IMR-90 (cell line): Measurements from ENCODE around the gene HPSE. TPM values are rescaled to one million over a fixed set of nuclear protein-coding genes. Genes with fewer than 3 reads are reported as not detected.

ENCODE experiments used
- ATAC-seq: fragments of 200-7000 bp; cut with Tn5 transposase; 2 replicates; pipeline ENCODE4 v1.9.1; 2020; ENCODE audit warnings: low read depth, mild to moderate bottlenecking, moderate library complexity
- BruUV-seq: library from RNA; stranded (reverse); fragments of 400-500 nt; replicated peaks from 2 replicates; lab custom pipeline; 2021; lab: Mats Ljungman, UMichigan
- CTCF ChIA-PET: fragments of 300-600 bp; formaldehyde crosslinking; extraction: SDS; loops from one replicate; lab custom pipeline; 2021; ENCODE audit warnings: antibody characterized with exemption; lab: Yijun Ruan, JAX
- POLR2A ChIA-PET: fragments of 300-600 bp; sonication (Branson Sonifier 250); formaldehyde crosslinking; loops from one replicate; lab custom pipeline; 2022; ENCODE audit warnings: antibody characterized with exemption; ENCODE audit not compliant: unreplicated experiment; lab: Charles Lee
- DNase-seq: peaks from one replicate; pipeline ENCODE4 v3.0.0; 2013
- H2AFZ ChIP-seq: replicated peaks from 2 replicates; pipeline ENCODE3; 2013; ENCODE audit warnings: low read length, mild to moderate bottlenecking; ENCODE audit not compliant: poor library complexity
- H2AK5ac ChIP-seq: 2 replicates; pipeline ENCODE4 v1.6.1; 2013; ENCODE audit warnings: low read depth, low read length, inconsistent platforms
- H2AK9ac ChIP-seq: replicated peaks from 2 replicates; pipeline ENCODE3; 2013; ENCODE audit warnings: mild to moderate bottlenecking, low read depth, low read length, moderate library complexity; ENCODE audit not compliant: poor library complexity
- H2BK120ac ChIP-seq: 2 replicates; pipeline ENCODE4 v1.6.1; 2013; ENCODE audit warnings: low read depth, low read length, inconsistent platforms
- H2BK15ac ChIP-seq: 3 replicates; pipeline ENCODE4 v1.6.1; 2013; ENCODE audit warnings: low read depth, low read length, inconsistent platforms
- H2BK20ac ChIP-seq: 2 replicates; pipeline ENCODE4 v1.6.1; 2013; ENCODE audit warnings: low read depth, mild to moderate bottlenecking, inconsistent platforms, low read length, moderate library complexity
- H2BK5ac ChIP-seq: 2 replicates; pipeline ENCODE4 v1.6.1; 2013; ENCODE audit warnings: mild to moderate bottlenecking, low read depth, low read length, inconsistent platforms; ENCODE audit not compliant: poor library complexity, severe bottlenecking
- H3K14ac ChIP-seq: replicated peaks from 2 replicates; pipeline ENCODE4 v1.6.1; 2013; ENCODE audit warnings: low read depth, low read length, inconsistent platforms
- H3K18ac ChIP-seq: 2 replicates; pipeline ENCODE4 v1.6.1; 2013; ENCODE audit warnings: low read depth, low read length, control low read depth
- H3K23ac ChIP-seq: 2 replicates; pipeline ENCODE4 v1.6.1; 2013; ENCODE audit warnings: low read depth, low read length, inconsistent platforms
- H3K27ac ChIP-seq: 2 replicates; pipeline ENCODE4 v1.5.1; 2013; ENCODE audit warnings: mild to moderate bottlenecking, control low read depth, low read length; ENCODE audit not compliant: insufficient read depth
- H3K27me3 ChIP-seq: 2 replicates; pipeline ENCODE4 v1.6.1; 2013; ENCODE audit warnings: low read length; ENCODE audit not compliant: control insufficient read depth, insufficient read depth
- H3K36me3 ChIP-seq: 2 replicates; pipeline ENCODE4 v1.6.1; 2013; ENCODE audit warnings: low read length, mixed read lengths; ENCODE audit not compliant: control insufficient read depth, insufficient read depth
- H3K4ac ChIP-seq: 2 replicates; pipeline ENCODE4 v1.6.1; 2013; ENCODE audit warnings: low read depth, low read length, inconsistent platforms
- H3K4me1 ChIP-seq: 2 replicates; pipeline ENCODE4 v1.6.1; 2013; ENCODE audit warnings: low read length, mixed read lengths; ENCODE audit not compliant: control insufficient read depth, insufficient read depth
- H3K4me2 ChIP-seq: 2 replicates; pipeline ENCODE4 v1.6.1; 2013; ENCODE audit warnings: low read depth, mild to moderate bottlenecking, control low read depth, low read length, moderate library complexity
- H3K4me3 ChIP-seq: 2 replicates; pipeline ENCODE4 v1.5.1; 2013; ENCODE audit warnings: low read depth, mild to moderate bottlenecking, control low read depth, low read length, moderate library complexity; ENCODE audit not compliant: insufficient read depth
- H3K56ac ChIP-seq: 2 replicates; pipeline ENCODE4 v1.6.1; 2013; ENCODE audit warnings: low read length, inconsistent platforms; ENCODE audit not compliant: insufficient read depth; ENCODE audit errors: extremely low read depth
- H3K79me1 ChIP-seq, 2 experiments: 2 replicates each; pipeline ENCODE4 v1.6.1; 2013; ENCODE audit warnings: low read length in 2 of 2, inconsistent platforms in 1 of 2, low read depth in 1 of 2
- H3K9ac ChIP-seq: 2 replicates; pipeline ENCODE4 v1.6.1; 2013; ENCODE audit warnings: low read depth, low read length, control low read depth
- H3K9me1 ChIP-seq: 2 replicates; pipeline ENCODE4 v1.6.1; 2013; ENCODE audit warnings: low read length, inconsistent platforms; ENCODE audit not compliant: insufficient read depth
- H3K9me3 ChIP-seq: 2 replicates; pipeline ENCODE4 v1.6.1; 2013; ENCODE audit warnings: low read length; ENCODE audit not compliant: control insufficient read depth, insufficient read depth
- H4K20me1 ChIP-seq: 2 replicates; pipeline ENCODE4 v1.6.1; 2013; ENCODE audit warnings: low read length, inconsistent platforms; ENCODE audit not compliant: insufficient read depth
- H4K5ac ChIP-seq: 2 replicates; pipeline ENCODE4 v1.6.1; 2013; ENCODE audit warnings: mild to moderate bottlenecking, low read depth, low read length, control low read depth
- H4K8ac ChIP-seq, 2 experiments: 2 replicates each; pipeline ENCODE4 v1.6.1; 2013; ENCODE audit warnings: low read depth in 2 of 2, low read length in 2 of 2, control low read depth in 1 of 2, inconsistent platforms in 1 of 2
- H4K91ac ChIP-seq: 2 replicates; pipeline ENCODE4 v1.6.1; 2013; ENCODE audit warnings: low read depth, low read length, inconsistent platforms; ENCODE audit not compliant: insufficient read depth
- BHLHE40 ChIP-seq: fragments of 150-350 bp; IDR thresholded peaks from 2 replicates; pipeline ENCODE4 v1.6.1; 2016; ENCODE audit warnings: mild to moderate bottlenecking, low read depth, low read length
- CEBPB ChIP-seq: IDR thresholded peaks from 2 replicates; pipeline ENCODE4 v1.6.1; 2012; ENCODE audit warnings: low read depth, low read length, improper control_type of control experiment
- ELK1 ChIP-seq: fragments of 150-350 bp; IDR thresholded peaks from 2 replicates; pipeline ENCODE4 v1.6.1; 2016; ENCODE audit warnings: low read depth, mild to moderate bottlenecking, low read length, moderate library complexity, borderline replicate concordance
- FOS ChIP-seq: fragments of 150-350 bp; IDR thresholded peaks from 2 replicates; pipeline ENCODE4 v1.6.1; 2016; ENCODE audit warnings: low read depth, low read length
- MAFK ChIP-seq: IDR thresholded peaks from 2 replicates; pipeline ENCODE4 v1.6.1; 2012; ENCODE audit warnings: low read depth, low read length, improper control_type of control experiment
- NFE2L2 ChIP-seq: fragments of 150-350 bp; IDR thresholded peaks from 2 replicates; pipeline ENCODE4 v1.6.1; 2016; ENCODE audit warnings: low read depth, mild to moderate bottlenecking, low read length
- RAD21 ChIP-seq: IDR thresholded peaks from 2 replicates; pipeline ENCODE4 v1.6.1; 2012; ENCODE audit warnings: low read length, improper control_type of control experiment
- RCOR1 ChIP-seq: IDR thresholded peaks from 2 replicates; pipeline ENCODE4 v1.6.1; 2012; ENCODE audit warnings: mild to moderate bottlenecking, low read length, improper control_type of control experiment; ENCODE audit not compliant: insufficient replicate concordance
- SMC3 ChIP-seq: fragments of 150-350 bp; IDR thresholded peaks from 2 replicates; pipeline ENCODE4 v1.6.1; 2016; ENCODE audit warnings: low read depth, mild to moderate bottlenecking, antibody characterized with exemption, low read length, moderate library complexity
- USF2 ChIP-seq: fragments of 150-350 bp; IDR thresholded peaks from 2 replicates; pipeline ENCODE4 v1.6.1; 2017; ENCODE audit warnings: mild to moderate bottlenecking, antibody characterized with exemption, low read length, low read depth
- WGBS, 2 experiments: methylation state at CpG; one replicate each; pipeline versions ENCODE4 v1.1.5 to v1.1.7; 2013; ENCODE audit warnings: missing lambda C conversion rate in 2 of 2; ENCODE audit not compliant: insufficient read length in 1 of 2; ENCODE audit errors: extremely low coverage in 2 of 2; 5-methylcytosine and 5-hydroxymethylcytosine counted together
- dilution Hi-C: fragments of 300-500 bp; cut with HindIII; formaldehyde crosslinking; loops from one replicate; pipeline ENCODE4 v1.14.3; 2018; ENCODE audit warnings: low sequenced_read_pairs; ENCODE audit not compliant: unreplicated experiment
- in situ Hi-C: fragments of 300-500 bp; cut with MboI; formaldehyde crosslinking; loops from 3 replicates; pipeline ENCODE4 v1.14.3; 2019; ENCODE audit warnings: low sequenced_read_pairs, inconsistent platforms, mixed read lengths
- intact Hi-C: fragments of 100-400 bp; cut with micrococcal nuclease; formaldehyde crosslinking; loops from 2 replicates; pipeline ENCODE4 v1.10.0; 2022
- polyA plus RNA-seq, 3 experiments: library from polyadenylated mRNA; depleted of rRNA; stranded (reverse); fragments of >200 nt; gene quantifications; 2 replicates each; pipeline ENCODE4 v1.2.3, GENCODE V29; 2012; ENCODE audit warnings: low replicate concordance in 1 of 3
- total RNA-seq: library from RNA; depleted of rRNA; stranded (reverse); fragments of >200 nt; gene quantifications from 2 replicates; pipeline ENCODE4 v1.2.3, GENCODE V29; 2012
- TF ChIP-seq, protein P1 (sequence below): conservative IDR thresholded peaks from 2 replicates; pipeline ENCODE4 v1.5.1; 2012; ENCODE audit warnings: mild to moderate bottlenecking, low read depth, low read length, improper control_type of control experiment

Gene HPSE
- total and polyA plus RNA-seq, 2 of the 4 experiments (the other 2 are of a cell fraction): under 0.01 to 0.09 TPM

DNA sequence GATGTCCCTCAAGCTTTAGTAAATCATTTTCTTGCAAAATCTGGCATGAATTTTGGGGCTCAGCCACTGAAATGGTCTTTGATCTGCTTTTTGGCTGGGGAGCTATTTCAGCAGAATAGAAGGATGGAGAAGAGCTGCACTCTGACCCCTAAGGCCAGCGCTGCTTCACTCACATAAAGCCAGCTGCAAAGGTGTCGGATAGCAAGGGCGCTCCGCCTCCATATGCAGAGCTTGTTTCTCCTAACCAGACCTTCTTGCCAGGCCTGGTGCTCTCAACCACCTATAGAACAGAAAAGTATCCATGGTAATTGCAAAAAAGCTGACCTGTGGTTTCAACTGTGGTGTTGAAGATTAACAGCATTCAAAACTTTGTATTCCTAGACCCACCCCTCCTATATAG is 26.0 kb downstream of the HPSE start:
- Histone ChIP-seq H3K36me3 (no peaks in the 10 kb centered on the region), H3K79me1 (no peaks in the 10 kb centered on the region), H3K4me2 (no peak overlapping the region), H3K4ac (no peak overlapping the region), H2AK5ac (no peak overlapping the region), H3K23ac (no peak overlapping the region), H4K91ac (no peak overlapping the region), H2BK20ac (no peak overlapping the region), H4K20me1 (no peaks in the 10 kb centered on the region), H4K8ac (no peak overlapping the region), H4K5ac (no peak overlapping the region), H2AFZ (no peak overlapping the region), H3K56ac (no peak overlapping the region), H3K18ac (no peak overlapping the region), H2AK9ac (no peak overlapping the region), H3K9ac (no peak overlapping the region), H3K27ac (no peak overlapping the region), H2BK15ac (no peak overlapping the region), H3K4me3 (no peak overlapping the region), H2BK5ac (no peak overlapping the region), H3K27me3 (peaks cover 13% of the 10 kb centered on the region), H3K14ac (no peak overlapping the region), H3K4me1 (no peaks in the 10 kb centered on the region), H3K9me1 (no peaks in the 10 kb centered on the region), H2BK120ac (no peak overlapping the region), H3K9me3 (no peaks in the 10 kb centered on the region)
- TF ChIP-seq RCOR1: no peak
- TF ChIP-seq USF2: no peak
- TF ChIP-seq FOS: no peak
- TF ChIP-seq, protein P1, sequence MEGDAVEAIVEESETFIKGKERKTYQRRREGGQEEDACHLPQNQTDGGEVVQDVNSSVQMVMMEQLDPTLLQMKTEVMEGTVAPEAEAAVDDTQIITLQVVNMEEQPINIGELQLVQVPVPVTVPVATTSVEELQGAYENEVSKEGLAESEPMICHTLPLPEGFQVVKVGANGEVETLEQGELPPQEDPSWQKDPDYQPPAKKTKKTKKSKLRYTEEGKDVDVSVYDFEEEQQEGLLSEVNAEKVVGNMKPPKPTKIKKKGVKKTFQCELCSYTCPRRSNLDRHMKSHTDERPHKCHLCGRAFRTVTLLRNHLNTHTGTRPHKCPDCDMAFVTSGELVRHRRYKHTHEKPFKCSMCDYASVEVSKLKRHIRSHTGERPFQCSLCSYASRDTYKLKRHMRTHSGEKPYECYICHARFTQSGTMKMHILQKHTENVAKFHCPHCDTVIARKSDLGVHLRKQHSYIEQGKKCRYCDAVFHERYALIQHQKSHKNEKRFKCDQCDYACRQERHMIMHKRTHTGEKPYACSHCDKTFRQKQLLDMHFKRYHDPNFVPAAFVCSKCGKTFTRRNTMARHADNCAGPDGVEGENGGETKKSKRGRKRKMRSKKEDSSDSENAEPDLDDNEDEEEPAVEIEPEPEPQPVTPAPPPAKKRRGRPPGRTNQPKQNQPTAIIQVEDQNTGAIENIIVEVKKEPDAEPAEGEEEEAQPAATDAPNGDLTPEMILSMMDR: no peak
- TF ChIP-seq CEBPB: no peak
- no peak for TF ChIP-seq RAD21
- TF ChIP-seq SMC3: no peak
- TF ChIP-seq NFE2L2: no peak
- no peak for TF ChIP-seq MAFK
- TF ChIP-seq ELK1: no peak
- no peak for TF ChIP-seq BHLHE40
- dilution Hi-C loops (no loop called here), in situ Hi-C loops (no loop called here), intact Hi-C loops (no loop called here)
- WGBS, 2 experiments: no CpG with 5 or more reads among the region's 4 CpGs
- ATAC-seq (no peak), DNase-seq (no peak)
- BruUV-seq: no TSS peak
- CTCF ChIA-PET: interaction anchor here (0.6 kb wide), 1 partner anchor 48 kb away, joined by 3 read pairs; no protein-coding TSS in a partner anchor
- POLR2A ChIA-PET: no interaction called here
